Stromal cell of bone marrow (primary cell): ENCODE measurements around the gene ALPI.
"Not testable (repeated sequence)": the region's sequence is repeated elsewhere in the genome, so short reads cannot be mapped to it uniquely, and the experiment has no call there.

Experiments
- DNase-seq: peaks from one replicate; pipeline ENCODE4 v3.0.0-alpha.2; 2012; ENCODE audit warnings: low read depth

Gene ALPI

GRCh38 chr2:232421189-232421785 lies 34.7 kb upstream of the ALPI start:
- DNase-seq: no peak

- DNase-seq: no peak
Measured at GRCh38 chr2:232422051-232422450, 33.9 kb upstream of the ALPI start.

GRCh38 chr2:232422996-232423395 lies 33.0 kb upstream of the ALPI start:
- not testable (repeated sequence) for DNase-seq

GRCh38 chr2:232423407-232423806 lies 32.5 kb upstream of the ALPI start:
- DNase-seq: not testable (repeated sequence)

GRCh38 chr2:232431705-232432590 lies 24.0 kb upstream of the ALPI start:
- DNase-seq: no peak

- no peak for DNase-seq
Measured at GRCh38 chr2:232432598-232433184, 23.3 kb upstream of the ALPI start.

GRCh38 chr2:232433622-232434021 lies 22.3 kb upstream of the ALPI start:
- DNase-seq: not testable (repeated sequence)

GRCh38 chr2:232434091-232434490 lies 21.9 kb upstream of the ALPI start:
- DNase-seq: no peak

- no peak for DNase-seq
Measured at GRCh38 chr2:232434563-232435374, 21.2 kb upstream of the ALPI start.

- no peak for DNase-seq
Measured at GRCh38 chr2:232435375-232435648, 20.6 kb upstream of the ALPI start.

- DNase-seq: no peak
Measured at GRCh38 chr2:232435805-232436204, 20.1 kb upstream of the ALPI start.

- DNase-seq: no peak
Measured at GRCh38 chr2:232436381-232437194, 19.4 kb upstream of the ALPI start.

GRCh38 chr2:232437195-232437571 lies 18.8 kb upstream of the ALPI start:
- no peak for DNase-seq

- DNase-seq: no peak
Measured at GRCh38 chr2:232438091-232438490, 17.9 kb upstream of the ALPI start.

- DNase-seq: no peak
Measured at GRCh38 chr2:232438951-232439757, 16.8 kb upstream of the ALPI start.

- no peak for DNase-seq
Measured at GRCh38 chr2:232439758-232440135, 16.2 kb upstream of the ALPI start.

GRCh38 chr2:232440220-232441018 lies 15.5 kb upstream of the ALPI start:
- DNase-seq: peak; percentile 26

GRCh38 chr2:232441147-232441651 lies 14.8 kb upstream of the ALPI start:
- no peak for DNase-seq

GRCh38 chr2:232441922-232442321 lies 14.0 kb upstream of the ALPI start:
- DNase-seq: not testable (repeated sequence)

GRCh38 chr2:232442431-232442830 lies 13.5 kb upstream of the ALPI start:
- not testable (repeated sequence) for DNase-seq
